ENCODE results near the gene FAM114A1. TPM values are rescaled to one million over a fixed set of nuclear protein-coding genes. Genes with fewer than 3 reads are reported as not detected.

FAM114A1 gene
- total RNA-seq, 2 experiments from 2014 or later = 0.16 to 0.20 TPM

- no peak for TF ChIP-seq CTCF (IDR thresholded peaks at IDR 0.05)
- DNase-seq (no peak), ATAC-seq (no peak)
- Mint-ChIP-seq H3K4me3 (no peak overlapping the region), H3K27me3 (no peaks in the 10 kb centered on the region), H3K9me3 (no peaks in the 10 kb centered on the region), H3K27ac (no peak overlapping the region), H3K4me1 (ENCODE audit: low read depth) (no peaks in the 10 kb centered on the region), H3K36me3 (ENCODE audit: low read depth) (no peaks in the 10 kb centered on the region)
- POLR2A ChIA-PET = no interaction called here
- intact Hi-C loops (cut with micrococcal nuclease) = no loop called here
- CTCF ChIA-PET = interaction anchor here (1.0 kb wide), 1 partner anchor 15 kb away, joined by 4 read pairs; no protein-coding TSS in a partner anchor
Observed at GRCh38 chr4:38923746-38924145, 56.1 kb downstream of the FAM114A1 start.

- DNase-seq (no peak), ATAC-seq (no peak)
- ChIA-PET POLR2A (interaction anchor here (0.7 kb wide), 1 partner anchor 429 kb away, joined by 3 read pairs; no protein-coding TSS in a partner anchor), CTCF (interaction anchor here (0.9 to 1.0 kb wide), 2 partner anchors 16 to 63 kb away, joined by 3 to 4 read pairs; no protein-coding TSS in a partner anchor)
- Mint-ChIP-seq H3K27ac (no peak overlapping the region), H3K4me3 (no peak overlapping the region), H3K4me1 (ENCODE audit: low read depth) (no peaks in the 10 kb centered on the region), H3K9me3 (no peaks in the 10 kb centered on the region), H3K36me3 (ENCODE audit: low read depth) (no peaks in the 10 kb centered on the region), H3K27me3 (no peaks in the 10 kb centered on the region)
- intact Hi-C loops (cut with micrococcal nuclease) = no loop called here
- no peak for TF ChIP-seq CTCF (IDR thresholded peaks at IDR 0.05)
Observed at GRCh38 chr4:38924353-38924752, 56.7 kb downstream of the FAM114A1 start.

- Mint-ChIP-seq H3K9me3 (no peaks in the 10 kb centered on the region), H3K36me3 (ENCODE audit: low read depth) (no peaks in the 10 kb centered on the region), H3K4me3 (no peak overlapping the region), H3K27me3 (no peaks in the 10 kb centered on the region), H3K27ac (no peak overlapping the region), H3K4me1 (ENCODE audit: low read depth) (peaks cover 6% of the 10 kb centered on the region)
- ChIA-PET POLR2A (interaction anchor here (0.6 kb wide), 1 partner anchor 22 kb away, joined by 3 read pairs; no protein-coding TSS in a partner anchor), CTCF (no interaction called here)
- intact Hi-C loops (cut with micrococcal nuclease) = no loop called here
- ATAC-seq (no peak), DNase-seq (no peak)
- no peak for TF ChIP-seq CTCF (IDR thresholded peaks at IDR 0.05)
Observed at GRCh38 chr4:38925492-38926413, 58.1 kb downstream of the FAM114A1 start.

- Mint-ChIP-seq H3K9me3 (no peaks in the 10 kb centered on the region), H3K27me3 (no peaks in the 10 kb centered on the region), H3K4me3 (no peak overlapping the region), H3K27ac (no peak overlapping the region), H3K4me1 (ENCODE audit: low read depth) (peaks cover 6% of the 10 kb centered on the region), H3K36me3 (ENCODE audit: low read depth) (no peaks in the 10 kb centered on the region)
- no peak for TF ChIP-seq CTCF (IDR thresholded peaks at IDR 0.05)
- POLR2A ChIA-PET = no interaction called here
- CTCF ChIA-PET = interaction anchor here (1.0 to 1.4 kb wide), 2 partner anchors 24 to 206 kb away, joined by 3 to 4 read pairs; no protein-coding TSS in a partner anchor
- DNase-seq (no peak), ATAC-seq (no peak)
- intact Hi-C loops (cut with micrococcal nuclease) = no loop called here
Observed at GRCh38 chr4:38926896-38927295, 59.3 kb downstream of the FAM114A1 start.

- CTCF ChIA-PET = no interaction called here
- H3K27me3 Mint-ChIP-seq = no peaks in the 10 kb centered on the region
- ATAC-seq (no peak), DNase-seq (no peak)
- H3K36me3 Mint-ChIP-seq (ENCODE audit: low read depth) = no peaks in the 10 kb centered on the region
- H3K9me3 Mint-ChIP-seq = no peaks in the 10 kb centered on the region
- H3K4me3 Mint-ChIP-seq = no peak overlapping the region
- no peak overlapping the region for H3K27ac Mint-ChIP-seq
- intact Hi-C loops (cut with micrococcal nuclease) = no loop called here
- no peak for TF ChIP-seq CTCF (IDR thresholded peaks at IDR 0.05)
- peaks cover 6% of the 10 kb centered on the region for H3K4me1 Mint-ChIP-seq (ENCODE audit: low read depth)
- POLR2A ChIA-PET = no interaction called here
Observed at GRCh38 chr4:38928568-38928967, 61.0 kb downstream of the FAM114A1 start.
